GM04504 (cell line): ENCODE measurements around the gene HPGDS.
"Not testable (repeated sequence)": the region's sequence is repeated elsewhere in the genome, so short reads cannot be mapped to it uniquely, and the experiment has no call there.

Experiments used
- DNase-seq: peaks from one replicate; pipeline ENCODE4 v3.0.0-alpha.2; 2012; ENCODE audit warnings: low read depth

HPGDS gene

GRCh38 chr4:94356444-94356843 is 13.8 kb upstream of the HPGDS start:
- no peak for DNase-seq

DNA sequence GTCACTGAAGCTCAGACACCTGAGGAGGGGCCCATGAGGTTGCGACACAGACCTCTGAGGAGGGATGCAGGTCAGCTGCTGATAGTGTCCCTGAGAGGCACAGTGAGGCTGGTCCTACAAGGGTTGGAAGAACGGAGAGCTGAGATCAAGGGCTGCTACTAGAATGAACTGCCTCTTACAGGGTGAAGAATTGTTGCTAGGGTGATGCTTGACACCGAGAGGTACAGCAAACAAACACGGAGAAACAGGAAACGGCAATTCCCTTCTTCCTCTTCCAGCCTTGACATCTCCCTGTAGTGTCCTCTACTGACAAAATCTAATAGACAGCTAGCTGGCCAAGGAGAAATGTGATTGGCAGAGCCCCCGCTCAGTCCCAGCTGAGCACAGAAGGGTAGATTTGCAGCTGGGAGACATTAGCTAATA is 11.8 kb upstream of the HPGDS start:
- no peak for DNase-seq

DNA sequence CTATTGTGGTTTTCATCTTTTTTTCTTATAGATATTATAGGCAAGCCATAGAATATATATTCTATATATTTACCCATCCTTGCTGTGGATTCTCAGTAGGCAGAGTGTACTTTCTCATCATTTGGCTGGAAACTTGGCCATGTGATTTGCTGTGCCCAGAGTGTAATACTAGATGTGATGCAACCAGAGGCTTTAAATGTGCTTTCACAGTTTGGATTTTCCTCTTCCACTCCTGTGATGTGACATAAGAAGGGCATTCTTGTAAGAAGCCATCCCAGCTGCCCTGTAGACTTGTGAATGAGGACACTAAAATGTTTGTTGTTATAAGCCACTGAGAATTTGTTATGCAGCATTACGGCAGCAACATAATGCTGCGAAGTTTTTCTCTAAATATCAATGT is 10.4 kb upstream of the HPGDS start:
- DNase-seq = no peak

- DNase-seq = no peak
These were observed 9.5 kb upstream of the HPGDS start for GRCh38 chr4:94352163-94352562.

GRCh38 chr4:94351319-94351718 is 8.7 kb upstream of the HPGDS start:
- no peak for DNase-seq

DNA sequence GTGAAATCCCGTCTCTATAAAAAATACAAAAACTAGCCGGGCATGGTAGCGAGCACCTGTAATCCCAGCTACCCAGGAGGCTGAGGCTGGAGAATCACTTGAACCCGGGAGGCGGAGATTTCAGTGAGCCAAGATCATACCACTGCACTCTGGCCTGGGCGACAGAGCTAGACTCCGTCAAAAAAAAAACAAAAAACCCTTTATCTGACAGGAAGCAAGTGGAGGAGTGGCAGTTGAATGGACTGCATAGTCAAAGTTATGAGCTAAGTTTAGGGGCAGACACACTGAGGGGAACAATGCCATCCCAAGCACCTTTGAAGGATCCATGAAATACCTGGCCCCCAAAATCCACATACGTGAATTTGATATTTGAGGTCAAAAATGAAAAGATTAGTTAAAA is 7.5 kb upstream of the HPGDS start:
- DNase-seq = no peak

GRCh38 chr4:94349193-94349592 is 6.6 kb upstream of the HPGDS start:
- no peak for DNase-seq

- no peak for DNase-seq
These were observed 6.0 kb upstream of the HPGDS start for GRCh38 chr4:94348666-94349065.

- no peak for DNase-seq
These were observed 3.9 kb upstream of the HPGDS start for GRCh38 chr4:94346541-94346940.

- no peak for DNase-seq
These were observed 3.3 kb upstream of the HPGDS start for GRCh38 chr4:94345969-94346368.

- DNase-seq = no peak
These were observed 2.6 kb upstream of the HPGDS start for GRCh38 chr4:94345266-94345665.

DNA sequence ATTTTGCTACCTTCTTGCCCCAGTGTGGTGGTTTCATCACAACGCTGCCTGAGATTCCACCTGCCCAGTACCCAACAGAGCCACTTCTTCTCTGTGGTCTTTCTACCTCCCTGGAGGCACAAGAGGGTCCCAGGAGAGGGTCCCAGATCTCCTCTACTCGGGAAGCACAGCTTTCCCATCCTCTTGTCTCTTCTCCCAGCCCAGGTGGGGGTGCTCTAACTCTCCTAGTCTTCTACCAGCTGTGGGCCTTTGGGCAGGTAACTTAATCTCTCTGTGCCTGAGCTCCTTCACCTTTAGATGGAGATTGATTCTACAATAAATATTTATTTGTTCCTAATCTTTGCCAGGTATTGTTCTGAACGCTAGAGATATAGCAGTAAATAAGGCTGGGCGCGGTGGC is 1.8 kb upstream of the HPGDS start:
- no peak for DNase-seq

GRCh38 chr4:94341481-94342370 is 910 bp downstream of the HPGDS start:
- DNase-seq = no peak

- no peak for DNase-seq
These were observed 2.9 kb downstream of the HPGDS start for GRCh38 chr4:94339779-94340178.

GRCh38 chr4:94338681-94339351 is 3.8 kb downstream of the HPGDS start:
- no peak for DNase-seq

- not testable (repeated sequence) for DNase-seq
These were observed 5.8 kb downstream of the HPGDS start for GRCh38 chr4:94336791-94337190.

- DNase-seq = no peak
These were observed 6.3 kb downstream of the HPGDS start for GRCh38 chr4:94336303-94336702.

DNA sequence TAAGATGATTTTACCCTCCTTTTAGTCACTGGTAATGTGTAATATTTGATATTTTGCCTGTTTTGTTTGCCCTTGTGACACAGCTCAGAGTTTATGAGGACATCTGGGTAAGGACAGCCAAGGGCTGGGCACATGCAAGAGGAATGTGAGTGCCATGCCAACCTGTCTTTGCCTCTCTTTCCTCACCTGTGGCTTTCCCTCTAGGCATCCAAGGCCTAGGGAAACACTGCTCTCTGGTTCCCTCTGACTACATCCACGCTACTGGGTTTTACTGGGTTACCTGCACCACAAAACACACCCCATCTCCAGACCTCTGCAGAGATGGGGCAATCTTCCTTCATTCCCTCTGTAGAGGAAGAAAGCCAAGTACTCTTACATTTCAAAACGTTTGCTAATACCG is 7.7 kb downstream of the HPGDS start:
- DNase-seq = no peak

DNA sequence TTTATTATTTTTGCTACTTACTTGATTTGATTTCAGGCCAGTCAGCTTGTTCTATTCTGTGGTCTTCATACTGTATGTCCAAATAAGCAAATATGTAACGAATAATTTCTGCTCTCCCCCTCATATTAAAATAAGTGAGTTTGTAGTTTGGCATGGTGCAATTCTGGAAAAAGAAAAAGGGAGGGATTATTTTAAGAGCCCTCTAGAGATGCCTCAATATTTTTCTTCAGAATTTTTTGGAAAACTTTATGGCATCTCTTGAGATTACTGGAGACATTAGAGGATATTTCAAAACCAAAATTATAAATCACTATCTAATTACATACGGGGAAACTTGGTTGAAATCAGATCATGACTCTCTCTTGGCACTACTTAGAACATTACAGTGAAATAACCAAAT is 8.2 kb downstream of the HPGDS start:
- no peak for DNase-seq

GRCh38 chr4:94333866-94334265 is 8.8 kb downstream of the HPGDS start:
- no peak for DNase-seq

DNA sequence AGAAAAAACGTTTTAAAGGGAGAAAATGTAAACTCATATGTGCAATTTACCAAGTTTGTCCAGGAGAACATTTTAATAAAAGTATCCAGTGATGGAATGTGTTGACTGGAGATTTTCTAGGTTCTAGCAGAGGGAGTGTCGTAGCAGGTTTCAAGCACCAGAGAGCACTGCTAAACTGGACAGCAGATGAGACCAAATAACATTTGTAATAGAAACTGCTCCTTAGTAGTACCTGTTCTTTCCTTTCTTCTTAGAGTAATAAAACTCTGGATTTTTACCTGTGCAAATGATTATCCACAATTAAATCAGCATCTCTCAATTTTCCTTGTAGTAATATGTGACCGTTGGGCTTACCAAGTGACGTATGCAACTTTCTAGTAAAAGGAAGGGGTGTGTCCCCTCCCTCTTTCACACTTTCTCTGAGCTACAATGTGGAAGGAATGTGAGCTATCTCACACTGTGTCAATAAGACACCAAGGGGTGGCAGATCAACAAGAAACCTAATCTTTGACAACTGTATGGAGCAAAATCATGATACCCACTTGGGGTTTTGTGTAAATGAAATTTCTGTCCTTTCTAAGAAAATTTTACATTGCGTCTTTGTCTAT is 9.5 kb downstream of the HPGDS start:
- DNase-seq = no peak

GRCh38 chr4:94329933-94330332 is 12.7 kb downstream of the HPGDS start:
- DNase-seq = no peak

DNA sequence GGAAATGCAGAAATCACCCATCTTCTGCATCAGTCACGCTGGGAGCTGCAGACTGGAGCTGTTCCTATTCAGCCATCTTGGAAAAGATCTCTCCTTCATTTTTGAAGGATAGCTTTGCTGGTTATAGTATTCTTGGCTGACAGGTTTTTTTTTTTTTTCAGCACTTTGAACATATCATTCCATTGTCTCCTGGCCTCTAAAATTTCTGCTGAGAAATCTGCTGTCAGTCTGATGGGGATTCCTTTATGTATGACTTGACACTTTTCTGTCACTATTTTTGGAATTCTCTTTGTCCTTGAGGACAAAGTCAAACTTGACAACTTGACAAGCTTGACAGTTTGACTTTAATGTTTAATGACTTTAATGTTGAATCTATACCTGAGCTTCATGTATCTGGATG is 16.8 kb downstream of the HPGDS start:
- no peak for DNase-seq
